Measurements from ENCODE around the gene LRRC2.

DNA sequence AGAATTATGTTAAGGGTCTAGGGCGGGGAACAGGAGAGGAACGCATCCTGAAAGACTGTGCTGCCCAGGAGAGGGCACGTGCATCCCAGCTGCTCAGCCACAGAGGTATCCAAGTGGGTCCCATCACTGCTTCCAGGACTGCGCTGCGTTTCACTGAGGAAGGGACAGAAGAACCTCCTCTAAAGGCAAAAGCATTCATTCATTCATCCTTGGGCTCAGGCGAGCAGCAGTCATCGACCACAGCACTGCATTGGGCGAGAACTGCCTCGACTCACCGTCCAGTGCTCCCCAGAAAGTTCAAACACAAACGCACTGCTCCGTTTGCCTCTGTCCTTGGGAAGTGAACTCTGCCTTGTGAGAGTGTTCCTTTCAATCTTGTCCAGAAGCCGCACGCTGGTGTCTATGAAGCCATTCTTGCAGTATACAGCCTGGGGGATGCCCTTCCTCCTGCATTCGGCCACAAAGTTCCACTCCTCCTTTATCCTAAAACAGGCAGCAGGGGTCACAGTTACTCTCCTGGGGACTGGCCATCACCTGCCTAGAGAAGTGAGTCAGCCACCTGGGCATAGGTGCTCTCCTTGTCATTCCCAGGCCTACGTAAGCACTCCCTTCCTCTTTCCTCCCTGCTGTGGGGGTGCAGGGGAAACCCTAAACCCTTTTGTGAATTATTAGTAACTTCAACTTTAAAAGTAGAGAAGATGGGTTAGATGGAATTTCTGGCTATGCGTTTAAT lies 21.2 kb downstream of the LRRC2 start:
- TF ChIP-seq EZH2 (IDR thresholded peaks at IDR 0.05; ENCODE audit: borderline replicate concordance) (no peak), EZH2phosphoT487 (IDR thresholded peaks at IDR 0.05; ENCODE audit: low read depth, severe bottlenecking, unreplicated experiment) (no peak)
- TF ChIP-seq, protein P1, sequence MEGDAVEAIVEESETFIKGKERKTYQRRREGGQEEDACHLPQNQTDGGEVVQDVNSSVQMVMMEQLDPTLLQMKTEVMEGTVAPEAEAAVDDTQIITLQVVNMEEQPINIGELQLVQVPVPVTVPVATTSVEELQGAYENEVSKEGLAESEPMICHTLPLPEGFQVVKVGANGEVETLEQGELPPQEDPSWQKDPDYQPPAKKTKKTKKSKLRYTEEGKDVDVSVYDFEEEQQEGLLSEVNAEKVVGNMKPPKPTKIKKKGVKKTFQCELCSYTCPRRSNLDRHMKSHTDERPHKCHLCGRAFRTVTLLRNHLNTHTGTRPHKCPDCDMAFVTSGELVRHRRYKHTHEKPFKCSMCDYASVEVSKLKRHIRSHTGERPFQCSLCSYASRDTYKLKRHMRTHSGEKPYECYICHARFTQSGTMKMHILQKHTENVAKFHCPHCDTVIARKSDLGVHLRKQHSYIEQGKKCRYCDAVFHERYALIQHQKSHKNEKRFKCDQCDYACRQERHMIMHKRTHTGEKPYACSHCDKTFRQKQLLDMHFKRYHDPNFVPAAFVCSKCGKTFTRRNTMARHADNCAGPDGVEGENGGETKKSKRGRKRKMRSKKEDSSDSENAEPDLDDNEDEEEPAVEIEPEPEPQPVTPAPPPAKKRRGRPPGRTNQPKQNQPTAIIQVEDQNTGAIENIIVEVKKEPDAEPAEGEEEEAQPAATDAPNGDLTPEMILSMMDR (IDR thresholded peaks at IDR 0.05; ENCODE audit: poor library complexity): no peak
